ENCODE measurements around the gene FYB1. TPM values are rescaled to one million over a fixed set of nuclear protein-coding genes. Genes with fewer than 3 reads are reported as not detected.

The FYB1 gene
- total RNA-seq, 1 experiment from 2014 or later = not detected

- Histone ChIP-seq H2BK12ac (ENCODE audit: insufficient read length, low read depth, low read length) (no peak overlapping the region), H3K4me2 (ENCODE audit: insufficient read depth, insufficient read length, low read length) (no peak overlapping the region), H2BK15ac (ENCODE audit: low read depth, low read length) (no peak overlapping the region), H3K4ac (ENCODE audit: low read depth, low read length) (no peak overlapping the region), H4K5ac (ENCODE audit: insufficient read length, low read depth, low read length) (no peak overlapping the region), H2BK5ac (ENCODE audit: insufficient read length, low read length) (no peak overlapping the region), H2BK20ac (ENCODE audit: low read depth, low read length, poor library complexity, severe bottlenecking) (no peak overlapping the region), H3K79me2 (ENCODE audit: insufficient read depth, low read length) (no peaks in the 10 kb centered on the region), H2AFZ (ENCODE audit: low read length) (no peak overlapping the region), H3K4me1 (ENCODE audit: insufficient read depth, low read length) (no peaks in the 10 kb centered on the region), H3T11ph (ENCODE audit: low read length) (no peak overlapping the region), H4K8ac (replicated peaks; ENCODE audit: insufficient read length, low read depth, low read length) (no peak overlapping the region), H3K18ac (ENCODE audit: insufficient read length, low read depth, low read length) (no peak overlapping the region), H3K79me1 (ENCODE audit: insufficient read depth, low read depth, low read length, poor library complexity, severe bottlenecking) (no peaks in the 10 kb centered on the region), H2BK120ac (ENCODE audit: low read depth, low read length, poor library complexity, severe bottlenecking) (no peak overlapping the region), H3K14ac (ENCODE audit: insufficient read depth, low read length) (no peak overlapping the region), H4K20me1 (ENCODE audit: control insufficient read depth, insufficient read depth, insufficient read length) (no peaks in the 10 kb centered on the region), H3K9ac (ENCODE audit: extremely low read depth, insufficient read length, low read length) (no peak overlapping the region), H3K23me2 (ENCODE audit: insufficient read length, low read depth, low read length, poor library complexity, severe bottlenecking) (no peaks in the 10 kb centered on the region), H3K9me3 (ENCODE audit: control insufficient read depth, low read depth, low read length) (no peaks in the 10 kb centered on the region), H3K27me3 (ENCODE audit: insufficient read depth, low read length) (no peaks in the 10 kb centered on the region), H3K27ac (ENCODE audit: insufficient read length, low read depth, low read length) (no peak overlapping the region), H3K23ac (ENCODE audit: insufficient read length, low read depth, low read length) (no peak overlapping the region), H2AK5ac (ENCODE audit: insufficient read length, low read length) (no peak overlapping the region), H4K91ac (ENCODE audit: insufficient read length, low read depth, low read length) (no peak overlapping the region), H3K56ac (ENCODE audit: insufficient read length, low read depth, low read length) (no peak overlapping the region)
- no peak for DNase-seq
- Mint-ChIP-seq H3K27ac (no peak overlapping the region), H3K27me3 (ENCODE audit: low read depth) (no peaks in the 10 kb centered on the region; the same call in 1 of the 2 replicates), H3K4me1 (no peaks in the 10 kb centered on the region), H3K9me3 (no peaks in the 10 kb centered on the region), H3K4me3 (no peak overlapping the region), H3K36me3 (ENCODE audit: insufficient read depth in 1 of 3, low read depth in 3 of 3) (no peaks in the 10 kb centered on the region)
- TF ChIP-seq CTCF (conservative IDR thresholded peaks at IDR 0.05) = no peak
These were observed 61.7 kb downstream of the FYB1 start for GRCh38 chr5:39157701-39158100.

Data from H9 (cell line).